GM12878 (cell line): Measurements from ENCODE around the gene LMF1. TPM values are rescaled to one million over a fixed set of nuclear protein-coding genes. Genes with fewer than 3 reads are reported as not detected.

Experiments used
- ATAC-seq: fragments of 200-7000 bp; cut with Tn5 transposase; 3 replicates; pipeline ENCODE4 v1.9.1; 2020; ENCODE audit warnings: mild to moderate bottlenecking, moderate library complexity
- BruUV-seq: library from RNA; stranded (reverse); fragments of 400-500 nt; replicated peaks from 2 replicates; lab custom pipeline; 2021; lab: Mats Ljungman, UMichigan
- CTCF ChIA-PET: fragments of 300-600 bp; sonication (Branson Sonifier 250); formaldehyde crosslinking; extraction: SDS; loops from one replicate; lab custom pipeline; 2021; ENCODE audit warnings: inconsistent platforms; lab: Yijun Ruan, JAX
- POLR2A ChIA-PET: fragments of 350-600 bp; formaldehyde crosslinking; extraction: SDS; loops from one replicate; lab custom pipeline; 2021; ENCODE audit warnings: inconsistent platforms; lab: Charles Lee
- RAD21 ChIA-PET: fragments of 300-600 bp; sonication (Branson Sonifier 250); formaldehyde crosslinking; loops from one replicate; lab custom pipeline; 2023; ENCODE audit warnings: antibody characterized with exemption; ENCODE audit not compliant: unreplicated experiment; lab: Charles Lee
- SMC1A ChIA-PET: fragments of 300-600 bp; sonication (Branson Sonifier 250); formaldehyde crosslinking; loops from one replicate; lab custom pipeline; 2023; ENCODE audit not compliant: unreplicated experiment, uncharacterized antibody; lab: Charles Lee
- DNase-seq: peaks from one replicate; pipeline ENCODE4 v3.0.0-alpha.2; 2011; ENCODE audit warnings: low read depth, low spot score
- FAIRE-seq: peaks from 3 replicates; lab custom pipeline; 2011; peaks lifted over from hg19 to GRCh38; lab: Jason Lieb, UNC
- H2AFZ ChIP-seq: 2 replicates; pipeline ENCODE4 v1.6.0; 2011; ENCODE audit warnings: low read depth, low read length, control low read depth; ENCODE audit not compliant: control insufficient read depth
- H3K27ac ChIP-seq: 2 replicates; pipeline ENCODE4 v1.5.1; 2011; ENCODE audit warnings: control low read depth; ENCODE audit not compliant: control insufficient read depth, insufficient read depth
- H3K27me3 ChIP-seq, 2 experiments: replicated peaks in 1 of 2; 2 replicates each; pipeline versions ENCODE4 v1.6.0 to v1.6.1; 2011; ENCODE audit warnings: low read length in 1 of 2; ENCODE audit not compliant: control insufficient read depth in 2 of 2, insufficient read depth in 2 of 2
- H3K36me3 ChIP-seq, 2 experiments: 2 replicates each; pipeline ENCODE4 v1.5.1; 2011; ENCODE audit warnings: low read length in 1 of 2; ENCODE audit not compliant: control insufficient read depth in 2 of 2, insufficient read depth in 2 of 2
- H3K4me1 ChIP-seq: 2 replicates; pipeline ENCODE4 v1.6.1; 2011; ENCODE audit warnings: mild to moderate bottlenecking, low read length, moderate library complexity, mixed read lengths; ENCODE audit not compliant: control insufficient read depth, insufficient read depth
- H3K4me2 ChIP-seq: 2 replicates; pipeline ENCODE4 v1.6.0; 2011; ENCODE audit warnings: control low read depth; ENCODE audit not compliant: control insufficient read depth, insufficient read depth
- H3K4me3 ChIP-seq: fragments of 200-600 bp; sonication (generic); 2 replicates; pipeline ENCODE4 v1.5.1; 2016
- H3K79me2 ChIP-seq: 2 replicates; pipeline ENCODE4 v1.6.0; 2011; ENCODE audit warnings: low read length; ENCODE audit not compliant: control insufficient read depth, insufficient read depth
- H3K9ac ChIP-seq: 2 replicates; pipeline ENCODE4 v1.8.0; 2011; ENCODE audit warnings: low read length, control low read depth, mixed read lengths; ENCODE audit not compliant: control insufficient read depth, insufficient read depth
- H3K9me3 ChIP-seq: replicated peaks from 3 replicates; pipeline ENCODE4 v1.5.1; 2011; ENCODE audit warnings: mild to moderate bottlenecking, low read length; ENCODE audit not compliant: control insufficient read depth, insufficient read depth
- H4K20me1 ChIP-seq: 2 replicates; pipeline ENCODE4 v1.6.0; 2011; ENCODE audit not compliant: control insufficient read depth, insufficient read depth
- MTA2 ChIP-seq: fragments of 450-650 bp; IDR thresholded peaks from 2 replicates; pipeline ENCODE4 v1.6.1; 2016; ENCODE audit warnings: low read depth, mild to moderate bottlenecking, moderate library complexity
- RELA ChIP-seq: fragments of 450-650 bp; IDR thresholded peaks from 2 replicates; pipeline ENCODE4 v1.8.0; 2014; ENCODE audit warnings: borderline replicate concordance; ENCODE audit not compliant: partially characterized antibody
- SMAD1 ChIP-seq: fragments of 450-650 bp; IDR thresholded peaks from 2 replicates; pipeline ENCODE4 v1.6.1; 2018; ENCODE audit warnings: mild to moderate bottlenecking, low read depth; ENCODE audit not compliant: partially characterized antibody
- SPI1 ChIP-seq: IDR thresholded peaks from 2 replicates; pipeline ENCODE4 v1.6.1; 2011; ENCODE audit warnings: low read depth, mild to moderate bottlenecking, low read length, moderate library complexity, borderline replicate concordance; ENCODE audit not compliant: insufficient read depth
- WRNIP1 ChIP-seq: IDR thresholded peaks from 2 replicates; pipeline ENCODE4 v1.6.1; 2011; ENCODE audit warnings: low read depth, low read length, improper control_type of control experiment, borderline replicate concordance
- WGBS: methylation state at CpG from one replicate; pipeline ENCODE4 v1.1.6; 2016; ENCODE audit warnings: low lambda C conversion rate; ENCODE audit not compliant: insufficient replicate concordance, insufficient coverage; ENCODE audit errors: missing lambda C conversion rate; 5-methylcytosine and 5-hydroxymethylcytosine counted together
- in situ Hi-C: fragments of 300-500 bp; cut with MboI; formaldehyde crosslinking; loops from 9 replicates; pipeline ENCODE4 v1.14.3; 2018; ENCODE audit warnings: mixed read lengths
- intact Hi-C: fragments of 100-400 bp; cut with micrococcal nuclease; formaldehyde crosslinking; loops from one replicate; pipeline ENCODE4 v1.14.2; 2022; ENCODE audit not compliant: unreplicated experiment
- polyA plus RNA-seq, 11 experiments: library from polyadenylated mRNA; depleted of rRNA in 4 of 11; unstranded in 6 of 11; stranded (reverse) in 5 of 11; fragments of >200 nt; fragmentation: Nextera tagmentation in 4 of 11; fragmentation: Illumina TruSeq in 1 of 11; extraction: Ambion mirVana in 4 of 11; extraction: Trizol in 1 of 11; gene quantifications; 1 replicate in 1 of 11; 2 replicates in 10 of 11; pipeline versions ENCODE4 v1.2.1 to v1.2.3, GENCODE V29; 2011 to 2016; ENCODE audit warnings: inconsistent platforms in 2 of 11, missing spikeins in 2 of 11, low read depth in 1 of 11
- total RNA-seq, 4 experiments: library from RNA; depleted of rRNA in 3 of 4; stranded (reverse); fragments of >200 nt in 3 of 4; fragmentation: Illumina TruSeq in 1 of 4; extraction: Trizol in 1 of 4; gene quantifications; 2 replicates each; pipeline versions ENCODE4 v1.2.1 to v1.2.3, GENCODE V29; 2013 to 2021
- TF ChIP-seq, protein P1 (sequence below): fragments of 450-650 bp; formaldehyde crosslinking; IDR thresholded peaks from 2 replicates; pipeline ENCODE4 v1.5.0; 2022; ENCODE audit warnings: mild to moderate bottlenecking, missing genetic modification characterization
- TF ChIP-seq, protein P2 (sequence below): fragments of 450-650 bp; conservative IDR thresholded peaks from 2 replicates; pipeline ENCODE4 v1.6.1; 2017; ENCODE audit warnings: mild to moderate bottlenecking, moderate library complexity

Gene LMF1
- total and polyA plus RNA-seq, 10 of the 15 experiments (the other 5 are each of a cell fraction or from before 2014, with no cell fraction given) = 0.18 to 3.2 (median 1.4) TPM; not detected in 1

DNA sequence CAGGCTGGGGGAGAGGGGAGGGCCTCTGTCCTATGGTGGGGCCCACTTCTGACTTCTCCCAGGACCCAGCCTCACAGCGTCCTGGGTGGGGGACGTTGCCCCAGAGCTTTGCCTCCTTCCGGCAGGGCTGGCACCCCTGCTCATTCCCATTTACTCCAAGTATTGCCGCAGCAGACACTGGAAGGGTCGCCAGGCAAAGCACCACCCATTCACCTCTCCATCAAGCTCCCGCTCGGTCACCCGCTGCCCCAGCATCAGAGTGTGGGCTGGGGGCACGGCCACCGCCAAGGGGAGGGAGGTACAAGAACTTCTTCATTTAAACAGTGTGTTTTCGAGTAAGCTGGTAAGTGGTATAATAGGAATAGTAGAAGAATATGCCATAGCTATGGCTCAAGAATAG lies 117.5 kb downstream of the LMF1 start:
- 69% methylated on average over 10 of the region's 11 CpGs for WGBS
- SMC1A ChIA-PET = no interaction called here

GRCh38 chr16:852451-853185 lies 118.2 kb downstream of the LMF1 start:
- Histone ChIP-seq H2AFZ (no peak overlapping the region), H3K9me3 (peaks cover 6% of the 10 kb centered on the region; the same call in 1 of the 3 replicates), H3K27me3 (no peaks in the 10 kb centered on the region), H3K4me1 (no peaks in the 10 kb centered on the region), H3K79me2 (no peaks in the 10 kb centered on the region), H3K9ac (no peak overlapping the region), H3K4me2 (no peak overlapping the region), H4K20me1 (no peaks in the 10 kb centered on the region), H3K4me3 (no peak overlapping the region), H3K36me3 (no peaks in the 10 kb centered on the region), H3K27ac (no peak overlapping the region)
- no TSS peak for BruUV-seq
- FAIRE-seq (no peak), DNase-seq (no peak), ATAC-seq (no peak)
- 64% methylated on average over 24 of the region's 32 CpGs for WGBS
- ChIA-PET POLR2A (no interaction called here), SMC1A (no interaction called here), RAD21 (no interaction called here), CTCF (no interaction called here)
- intact Hi-C loops = no loop called here
- TF ChIP-seq WRNIP1 (no peak), RELA (no peak), MTA2 (no peak)
- TF ChIP-seq, protein P1, sequence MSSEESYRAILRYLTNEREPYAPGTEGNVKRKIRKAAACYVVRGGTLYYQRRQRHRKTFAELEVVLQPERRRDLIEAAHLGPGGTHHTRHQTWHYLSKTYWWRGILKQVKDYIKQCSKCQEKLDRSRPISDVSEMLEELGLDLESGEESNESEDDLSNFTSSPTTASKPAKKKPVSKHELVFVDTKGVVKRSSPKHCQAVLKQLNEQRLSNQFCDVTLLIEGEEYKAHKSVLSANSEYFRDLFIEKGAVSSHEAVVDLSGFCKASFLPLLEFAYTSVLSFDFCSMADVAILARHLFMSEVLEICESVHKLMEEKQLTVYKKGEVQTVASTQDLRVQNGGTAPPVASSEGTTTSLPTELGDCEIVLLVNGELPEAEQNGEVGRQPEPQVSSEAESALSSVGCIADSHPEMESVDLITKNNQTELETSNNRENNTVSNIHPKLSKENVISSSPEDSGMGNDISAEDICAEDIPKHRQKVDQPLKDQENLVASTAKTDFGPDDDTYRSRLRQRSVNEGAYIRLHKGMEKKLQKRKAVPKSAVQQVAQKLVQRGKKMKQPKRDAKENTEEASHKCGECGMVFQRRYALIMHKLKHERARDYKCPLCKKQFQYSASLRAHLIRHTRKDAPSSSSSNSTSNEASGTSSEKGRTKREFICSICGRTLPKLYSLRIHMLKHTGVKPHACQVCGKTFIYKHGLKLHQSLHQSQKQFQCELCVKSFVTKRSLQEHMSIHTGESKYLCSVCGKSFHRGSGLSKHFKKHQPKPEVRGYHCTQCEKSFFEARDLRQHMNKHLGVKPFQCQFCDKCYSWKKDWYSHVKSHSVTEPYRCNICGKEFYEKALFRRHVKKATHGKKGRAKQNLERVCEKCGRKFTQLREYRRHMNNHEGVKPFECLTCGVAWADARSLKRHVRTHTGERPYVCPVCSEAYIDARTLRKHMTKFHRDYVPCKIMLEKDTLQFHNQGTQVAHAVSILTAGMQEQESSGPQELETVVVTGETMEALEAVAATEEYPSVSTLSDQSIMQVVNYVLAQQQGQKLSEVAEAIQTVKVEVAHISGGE (CRISPR knock-in tag) = no peak
- TF ChIP-seq, protein P2, sequence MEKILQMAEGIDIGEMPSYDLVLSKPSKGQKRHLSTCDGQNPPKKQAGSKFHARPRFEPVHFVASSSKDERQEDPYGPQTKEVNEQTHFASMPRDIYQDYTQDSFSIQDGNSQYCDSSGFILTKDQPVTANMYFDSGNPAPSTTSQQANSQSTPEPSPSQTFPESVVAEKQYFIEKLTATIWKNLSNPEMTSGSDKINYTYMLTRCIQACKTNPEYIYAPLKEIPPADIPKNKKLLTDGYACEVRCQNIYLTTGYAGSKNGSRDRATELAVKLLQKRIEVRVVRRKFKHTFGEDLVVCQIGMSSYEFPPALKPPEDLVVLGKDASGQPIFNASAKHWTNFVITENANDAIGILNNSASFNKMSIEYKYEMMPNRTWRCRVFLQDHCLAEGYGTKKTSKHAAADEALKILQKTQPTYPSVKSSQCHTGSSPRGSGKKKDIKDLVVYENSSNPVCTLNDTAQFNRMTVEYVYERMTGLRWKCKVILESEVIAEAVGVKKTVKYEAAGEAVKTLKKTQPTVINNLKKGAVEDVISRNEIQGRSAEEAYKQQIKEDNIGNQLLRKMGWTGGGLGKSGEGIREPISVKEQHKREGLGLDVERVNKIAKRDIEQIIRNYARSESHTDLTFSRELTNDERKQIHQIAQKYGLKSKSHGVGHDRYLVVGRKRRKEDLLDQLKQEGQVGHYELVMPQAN = no peak
- in situ Hi-C loops = no loop called here

More for the DNA sequence above, 117.5 kb downstream of the LMF1 start:
- ATAC-seq = no peak
- FAIRE-seq = no peak
- Histone ChIP-seq H3K27me3 (no peaks in the 10 kb centered on the region), H3K4me3 (no peak overlapping the region), H2AFZ (no peak overlapping the region), H3K9ac (no peak overlapping the region), H3K36me3 (no peaks in the 10 kb centered on the region), H4K20me1 (no peaks in the 10 kb centered on the region), H3K27ac (no peak overlapping the region), H3K79me2 (no peaks in the 10 kb centered on the region), H3K4me2 (no peak overlapping the region), H3K4me1 (no peaks in the 10 kb centered on the region), H3K9me3 (peaks cover 5% of the 10 kb centered on the region; the same call in 1 of the 3 replicates)
- no peak for DNase-seq
- intact Hi-C loops = no loop called here
- in situ Hi-C loops = no loop called here
- RAD21 ChIA-PET = no interaction called here
- TF ChIP-seq SMAD1 (no peak), SPI1 (no peak)
- CTCF ChIA-PET = no interaction called here
- no TSS peak for BruUV-seq
- POLR2A ChIA-PET = no interaction called here
